ENCODE measurements around the gene DAP. TPM values are rescaled to one million over a fixed set of nuclear protein-coding genes. Genes with fewer than 3 reads are reported as not detected.

Gene DAP
- total RNA-seq, 4 donors from 2014 or later, result 52.0 to 138 (median 111) TPM

GRCh38 chr5:10677533-10677932 lies 83.5 kb downstream of the DAP start:
- Histone ChIP-seq H3K4me3 (no peak overlapping the region), H3K36me3 (peaks cover 0 to 54% (median 0%) of the 10 kb centered on the region in 3 donors), H3K27ac (no peak overlapping the region), H3K4me1 (no peaks in the 10 kb centered on the region), H3K9me3 (no peaks in the 10 kb centered on the region), H3K27me3 (no peaks in the 10 kb centered on the region)
- no peak for DNase-seq
- TF ChIP-seq CTCF (IDR thresholded peaks at IDR 0.05), result no peak
- TF ChIP-seq POLR2A (IDR thresholded peaks at IDR 0.05), result no peak

GRCh38 chr5:10676946-10677345 lies 84.1 kb downstream of the DAP start:
- H3K4me1 ChIP-seq, result no peaks in the 10 kb centered on the region
- H3K4me3 ChIP-seq, result no peak overlapping the region
- no peaks in the 10 kb centered on the region for H3K9me3 ChIP-seq
- DNase-seq, result no peak
- no peak overlapping the region for H3K27ac ChIP-seq
- H3K27me3 ChIP-seq, result no peaks in the 10 kb centered on the region
- peaks cover 0 to 48% (median 0%) of the 10 kb centered on the region in 3 donors for H3K36me3 ChIP-seq
- no peak for TF ChIP-seq POLR2A (IDR thresholded peaks at IDR 0.05)
- no peak for TF ChIP-seq CTCF (IDR thresholded peaks at IDR 0.05)

- no peaks in the 10 kb centered on the region for H3K4me1 ChIP-seq
- no peak overlapping the region for H3K27ac ChIP-seq
- TF ChIP-seq CTCF (IDR thresholded peaks at IDR 0.05), result no peak
- TF ChIP-seq POLR2A (IDR thresholded peaks at IDR 0.05), result no peak
- peaks cover 0 to 41% (median 0%) of the 10 kb centered on the region in 3 donors for H3K36me3 ChIP-seq
- no peak overlapping the region for H3K4me3 ChIP-seq
- no peak for DNase-seq
- H3K27me3 ChIP-seq, result no peaks in the 10 kb centered on the region
- no peaks in the 10 kb centered on the region for H3K9me3 ChIP-seq
Observed at GRCh38 chr5:10676224-10676623, 84.8 kb downstream of the DAP start.

- Histone ChIP-seq H3K4me3 (no peak overlapping the region), H3K27me3 (no peaks in the 10 kb centered on the region), H3K27ac (no peak overlapping the region), H3K4me1 (no peaks in the 10 kb centered on the region), H3K36me3 (peaks cover 0 to 31% (median 0%) of the 10 kb centered on the region in 3 donors), H3K9me3 (no peaks in the 10 kb centered on the region)
- no peak for DNase-seq
- TF ChIP-seq POLR2A (IDR thresholded peaks at IDR 0.05), result no peak
- TF ChIP-seq CTCF (IDR thresholded peaks at IDR 0.05), result no peak
Observed at GRCh38 chr5:10675177-10675700, 85.8 kb downstream of the DAP start.

GRCh38 chr5:10674582-10674981 lies 86.5 kb downstream of the DAP start:
- Histone ChIP-seq H3K9me3 (no peaks in the 10 kb centered on the region), H3K27me3 (no peaks in the 10 kb centered on the region), H3K27ac (no peak overlapping the region), H3K4me3 (no peak overlapping the region), H3K4me1 (no peaks in the 10 kb centered on the region), H3K36me3 (peaks cover 0 to 25% (median 0%) of the 10 kb centered on the region in 3 donors)
- no peak for DNase-seq
- TF ChIP-seq POLR2A (IDR thresholded peaks at IDR 0.05), result no peak
- no peak for TF ChIP-seq CTCF (IDR thresholded peaks at IDR 0.05)

- no peaks in the 10 kb centered on the region for H3K4me1 ChIP-seq
- no peaks in the 10 kb centered on the region for H3K27me3 ChIP-seq
- no peaks in the 10 kb centered on the region for H3K9me3 ChIP-seq
- peaks cover 0 to 20% (median 0%) of the 10 kb centered on the region in 3 donors for H3K36me3 ChIP-seq
- no peak overlapping the region for H3K4me3 ChIP-seq
- TF ChIP-seq CTCF (IDR thresholded peaks at IDR 0.05) (no peak), POLR2A (IDR thresholded peaks at IDR 0.05) (no peak)
- no peak for DNase-seq
- H3K27ac ChIP-seq, result no peak overlapping the region
Observed at GRCh38 chr5:10674096-10674495, 86.9 kb downstream of the DAP start.

Measured in Peyer's patch (tissue), 4 donors.